GM23248 (cell line): ENCODE measurements around the gene WIF1.

Source experiments
- EZH2 ChIP-seq: fragments of 200-600 bp; sonication (generic); IDR thresholded peaks from 2 replicates; pipeline ENCODE4 v1.6.1; 2018; ENCODE audit warnings: antibody characterized with exemption, mild to moderate bottlenecking; ENCODE audit not compliant: insufficient read depth, poor library complexity, severe bottlenecking
- EZH2phosphoT487 ChIP-seq: fragments of 200-600 bp; sonication (generic); IDR thresholded peaks from 2 replicates; pipeline ENCODE4 v1.6.1; 2018; ENCODE audit warnings: antibody characterized with exemption, moderate library complexity, mild to moderate bottlenecking, low read depth; ENCODE audit not compliant: insufficient read depth

DNA sequence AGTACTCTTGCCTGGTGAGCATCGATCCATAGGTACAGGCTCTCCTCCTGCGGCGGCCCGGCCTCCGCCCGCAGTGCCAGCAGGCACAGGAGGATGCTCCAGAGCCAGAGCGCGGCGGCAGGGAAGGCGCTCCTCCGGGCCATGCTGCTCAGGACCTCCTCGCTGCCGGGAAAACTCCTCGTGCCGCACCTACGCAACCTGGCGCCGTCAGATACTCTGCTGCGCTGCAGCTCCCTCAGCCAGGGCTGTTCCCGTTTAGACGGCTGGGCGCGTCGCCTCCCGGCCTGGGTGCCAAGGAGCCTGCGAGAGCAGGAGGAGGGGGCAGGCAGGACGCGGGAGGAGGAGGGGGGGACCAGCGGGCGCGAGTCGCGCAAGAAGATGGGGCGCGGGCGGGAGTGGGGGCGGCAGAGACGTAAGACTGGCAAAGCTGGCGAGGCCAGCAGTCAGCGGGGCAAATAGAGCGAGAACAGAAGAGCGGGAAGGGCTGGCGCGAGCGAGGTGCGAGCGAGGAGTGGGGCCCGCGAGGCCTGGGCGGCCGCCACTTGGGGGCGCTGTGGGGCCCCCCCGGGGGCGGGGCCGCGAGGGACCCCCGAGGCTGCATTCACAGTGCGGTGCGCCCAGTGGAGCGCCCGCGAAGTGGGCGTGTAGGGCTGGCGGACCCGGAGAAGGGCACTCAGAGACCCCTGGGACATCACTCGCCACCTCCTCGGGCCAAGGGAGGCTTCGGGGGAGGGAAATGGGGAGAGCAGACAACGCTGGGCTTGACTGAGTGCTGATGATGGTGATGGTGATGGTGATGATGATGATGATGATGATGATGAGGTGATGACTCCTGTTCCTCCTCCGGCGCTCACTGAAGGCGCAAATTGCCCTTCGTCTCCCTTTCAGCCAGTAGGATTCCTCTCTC lies at the start of gene WIF1:
- TF ChIP-seq EZH2phosphoT487, result no peak
- TF ChIP-seq EZH2, result no peak
